Urothelium cell line (cell line): ENCODE measurements around the gene SLFN14.
"Not testable (repeated sequence)": the region's sequence is repeated elsewhere in the genome, so short reads cannot be mapped to it uniquely, and the experiment has no call there.

Experiments used
- DNase-seq: peaks from one replicate; pipeline ENCODE4 v3.0.0; 2011; ENCODE audit warnings: low spot score, mixed read lengths
- FAIRE-seq: peaks from 2 replicates; lab custom pipeline; 2011; peaks lifted over from hg19 to GRCh38; lab: Jason Lieb, UNC

Gene SLFN14

GRCh38 chr17:35529326-35529725, 31.3 kb downstream of the SLFN14 start:
- FAIRE-seq, DNase-seq: not testable (repeated sequence)

GRCh38 chr17:35523296-35523695, 37.3 kb downstream of the SLFN14 start:
- DNase-seq = no peak
- FAIRE-seq = no peak

- not testable (repeated sequence) for FAIRE-seq, DNase-seq
Observed at GRCh38 chr17:35521654-35522256, 38.9 kb downstream of the SLFN14 start.

- no peak for DNase-seq
- FAIRE-seq = no peak
Observed at GRCh38 chr17:35521150-35521549, 39.5 kb downstream of the SLFN14 start.

GRCh38 chr17:35519906-35520442, 40.6 kb downstream of the SLFN14 start:
- FAIRE-seq (no peak), DNase-seq (no peak)

GRCh38 chr17:35519439-35519838, 41.2 kb downstream of the SLFN14 start:
- FAIRE-seq (no peak), DNase-seq (no peak)

- FAIRE-seq = not testable (repeated sequence)
Observed at GRCh38 chr17:35518431-35518830, 42.2 kb downstream of the SLFN14 start.

GRCh38 chr17:35515027-35515426, 45.6 kb downstream of the SLFN14 start:
- no peak for FAIRE-seq

More at GRCh38 chr17:35518431-35518830, 42.2 kb downstream of the SLFN14 start:
- not testable (repeated sequence) for DNase-seq

GRCh38 chr17:35514564-35514963, 46.1 kb downstream of the SLFN14 start:
- no peak for DNase-seq
- no peak for FAIRE-seq

More at GRCh38 chr17:35515027-35515426, 45.6 kb downstream of the SLFN14 start:
- DNase-seq = no peak
